DMS53 treated with DMSO at 0.1 percent for 48 hours (cell line): ENCODE results near the gene LPAR4.
"Not testable (repeated sequence)": the region's sequence is repeated elsewhere in the genome, so short reads cannot be mapped to it uniquely, and the experiment has no call there.

ENCODE experiments used
- DNase-seq: peaks from one replicate; lab custom pipeline; 2025; ENCODE audit not compliant: unreplicated experiment; lab: John Stamatoyannopoulos, UW

LPAR4 gene

DNA sequence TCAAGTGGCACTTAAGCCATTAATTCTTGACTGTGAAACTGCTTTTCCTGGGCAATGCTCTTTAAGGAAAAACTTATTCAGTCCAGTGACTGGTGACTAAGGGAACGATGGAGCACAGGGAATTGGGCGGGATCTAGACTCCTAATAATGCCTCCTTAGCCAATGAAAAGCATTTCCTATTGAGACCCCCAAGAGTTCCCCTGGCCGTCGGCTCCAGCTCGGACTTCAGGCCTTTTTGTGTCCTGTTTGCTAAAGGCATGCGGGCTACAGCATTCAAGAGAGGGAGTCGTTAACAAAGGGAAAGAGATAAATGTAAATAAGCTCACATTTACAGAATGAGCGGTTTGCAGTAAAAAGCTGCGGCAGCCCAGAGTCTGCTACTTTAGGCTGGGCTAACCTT is at the start of gene LPAR4:
LPAR4 (plus strand) TSS at position 232 of the 400 bp plus-strand sequence. CDS start 7,150 bp downstream, outside the sequence.
- DNase-seq, result no peak

GRCh38 chrX:78706071-78706470 is 41.4 kb upstream of the LPAR4 start:
- no peak for DNase-seq

- DNase-seq, result no peak
Measured at GRCh38 chrX:78708262-78708661, 39.3 kb upstream of the LPAR4 start.

DNA sequence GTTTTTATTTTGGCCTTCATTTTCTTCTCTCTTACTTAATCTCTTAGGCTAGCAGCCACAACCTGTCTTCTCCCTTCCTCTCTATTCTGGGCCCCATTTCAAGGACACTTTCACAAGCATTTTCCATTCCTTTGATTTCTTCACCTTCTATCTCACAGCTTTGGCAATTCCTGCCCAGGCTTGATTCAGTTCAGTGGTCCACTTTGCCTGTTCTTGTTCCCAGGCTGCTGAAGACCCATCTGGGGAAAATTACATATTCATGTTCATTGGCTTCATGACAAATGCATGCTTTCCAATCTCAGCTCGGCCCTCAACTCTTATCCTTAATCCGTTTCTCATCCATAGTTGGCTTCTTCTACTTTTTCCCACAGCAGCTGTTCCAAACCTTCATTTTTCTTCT is 38.7 kb upstream of the LPAR4 start:
- DNase-seq, result no peak

GRCh38 chrX:78710171-78710570 is 37.3 kb upstream of the LPAR4 start:
- no peak for DNase-seq

- DNase-seq, result no peak
Measured at GRCh38 chrX:78712336-78712735, 35.2 kb upstream of the LPAR4 start.

DNA sequence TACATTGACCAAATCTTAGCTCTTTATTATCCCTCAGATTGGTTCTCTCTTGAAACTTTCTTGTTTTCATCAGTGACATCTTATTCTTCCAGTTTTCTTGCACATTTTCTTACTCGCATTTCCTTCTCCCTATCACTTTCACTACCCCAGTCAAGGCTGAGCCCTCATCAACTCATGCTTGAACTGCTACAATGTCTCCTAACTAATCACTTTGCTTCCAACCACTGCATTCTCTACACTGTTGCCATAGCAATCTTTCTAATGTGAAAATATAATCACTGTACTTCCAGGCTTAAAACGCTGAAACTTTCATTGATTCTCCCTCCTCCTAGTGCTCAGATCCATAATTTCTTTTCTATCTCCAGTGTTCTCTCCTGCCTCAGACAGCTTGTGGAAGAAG is 22.2 kb upstream of the LPAR4 start:
- no peak for DNase-seq

DNA sequence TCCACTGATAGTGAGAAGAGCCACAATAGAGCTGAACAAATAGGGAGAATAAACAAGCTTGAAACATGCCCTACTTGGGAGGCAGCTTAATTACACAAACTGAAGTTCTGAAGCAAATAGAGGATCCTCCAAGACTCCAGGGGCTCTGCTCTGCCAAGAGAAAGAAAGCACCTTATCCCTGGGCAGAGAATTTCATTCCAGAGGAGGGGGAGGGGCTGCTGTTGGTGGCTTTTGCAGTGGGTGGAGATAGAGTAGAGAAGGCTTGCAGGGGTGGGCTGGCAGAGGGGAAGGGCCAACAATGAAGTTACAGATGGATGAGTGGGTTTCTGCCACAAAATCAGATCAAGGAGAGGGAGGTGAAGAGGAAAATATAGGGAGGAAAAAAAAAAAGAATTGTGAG is 1.0 kb upstream of the LPAR4 start:
- DNase-seq, result no peak

DNA sequence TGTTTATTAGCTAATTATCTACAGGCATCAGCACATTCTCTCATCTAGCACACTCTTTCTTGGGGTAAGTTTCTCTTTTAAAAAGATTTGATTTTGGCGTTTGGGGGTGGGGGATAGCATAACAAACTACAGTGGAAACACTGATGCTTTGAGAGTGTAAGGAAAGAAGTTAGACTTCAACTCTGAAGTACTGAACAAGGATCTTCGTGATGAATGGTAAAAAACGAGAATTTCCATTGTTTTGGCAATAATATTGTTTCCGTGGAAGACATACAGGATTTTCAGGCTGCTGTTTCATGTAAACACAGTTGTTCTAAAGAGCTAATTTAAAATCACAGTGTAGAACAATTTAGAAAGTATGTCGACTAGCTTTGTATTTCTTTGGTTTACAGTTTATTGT is 451 bp downstream of the LPAR4 start:
- no peak for DNase-seq

GRCh38 chrX:78748846-78749245 is 1.3 kb downstream of the LPAR4 start:
- no peak for DNase-seq

DNA sequence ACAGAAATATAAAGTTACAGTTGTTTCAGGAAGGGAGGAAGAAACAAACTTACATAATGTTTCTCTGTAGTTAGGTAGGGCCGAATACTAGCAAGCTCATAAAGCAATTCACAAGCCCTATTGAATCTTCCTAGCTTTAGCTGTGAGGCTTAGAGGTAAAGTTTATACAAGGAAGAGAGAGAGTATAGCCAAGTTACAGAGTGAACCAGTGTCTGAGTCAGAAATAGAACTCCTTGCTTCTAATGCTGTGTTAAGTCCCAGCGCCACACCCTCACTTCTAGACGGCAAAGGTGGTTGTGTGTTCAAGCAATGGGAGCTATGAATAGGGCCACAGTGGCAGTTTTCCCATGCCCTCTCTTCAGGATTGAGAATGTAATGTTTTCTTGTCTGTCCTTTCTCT is 6.1 kb downstream of the LPAR4 start:
- no peak for DNase-seq

DNA sequence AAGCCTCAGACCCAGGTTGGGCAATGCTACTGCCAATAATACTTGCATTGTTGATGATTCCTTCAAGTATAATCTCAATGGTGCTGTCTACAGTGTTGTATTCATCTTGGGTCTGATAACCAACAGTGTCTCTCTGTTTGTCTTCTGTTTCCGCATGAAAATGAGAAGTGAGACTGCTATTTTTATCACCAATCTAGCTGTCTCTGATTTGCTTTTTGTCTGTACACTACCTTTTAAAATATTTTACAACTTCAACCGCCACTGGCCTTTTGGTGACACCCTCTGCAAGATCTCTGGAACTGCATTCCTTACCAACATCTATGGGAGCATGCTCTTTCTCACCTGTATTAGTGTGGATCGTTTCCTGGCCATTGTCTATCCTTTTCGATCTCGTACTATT is 7.4 kb downstream of the LPAR4 start:
- DNase-seq, result no peak

- DNase-seq, result no peak
Measured at GRCh38 chrX:78759081-78759480, 11.6 kb downstream of the LPAR4 start.

- DNase-seq, result no peak
Measured at GRCh38 chrX:78769101-78769755, 21.7 kb downstream of the LPAR4 start.

DNA sequence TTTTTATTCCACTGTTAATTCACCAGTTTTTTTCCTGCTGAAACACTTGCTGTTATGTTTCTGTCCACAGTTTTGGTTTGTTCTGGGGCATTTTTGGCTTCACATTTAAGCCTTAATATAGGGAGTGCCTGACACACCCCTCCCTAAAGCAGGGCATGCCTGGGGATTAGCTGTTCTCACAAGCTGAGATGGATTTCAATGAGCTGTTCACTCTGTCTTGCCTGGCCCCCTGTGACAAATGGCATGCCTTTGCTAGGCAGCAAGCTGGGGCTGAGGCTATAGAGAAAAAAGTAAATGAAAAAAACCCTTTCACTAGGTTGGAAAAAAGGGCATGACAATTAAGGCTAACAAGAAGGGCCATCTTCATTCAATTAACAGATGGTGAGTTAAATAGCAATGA is 22.4 kb downstream of the LPAR4 start:
- no peak for DNase-seq

- DNase-seq, result no peak
Measured at GRCh38 chrX:78796916-78797315, 49.4 kb downstream of the LPAR4 start.

- no peak for DNase-seq
Measured at GRCh38 chrX:78800114-78800513, 52.6 kb downstream of the LPAR4 start.

GRCh38 chrX:78800694-78801093 is 53.2 kb downstream of the LPAR4 start:
- no peak for DNase-seq

GRCh38 chrX:78801522-78801921 is 54.0 kb downstream of the LPAR4 start:
- no peak for DNase-seq

- not testable (repeated sequence) for DNase-seq
Measured at GRCh38 chrX:78802526-78802925, 55.0 kb downstream of the LPAR4 start.
